Measurements from ENCODE around the gene MMD2.

Gene MMD2

GRCh38 chr7:4871056-4871680 is 87.8 kb downstream of the MMD2 start:
- DNase-seq (ENCODE audit: low read depth, low spot score), result no peak

- DNase-seq (ENCODE audit: low read depth, low spot score), result no peak
Observed at GRCh38 chr7:4868493-4868892, 90.5 kb downstream of the MMD2 start.

GRCh38 chr7:4866528-4867496 is 92.2 kb downstream of the MMD2 start:
- no peak for DNase-seq (ENCODE audit: low read depth, low spot score)

- no peak for DNase-seq (ENCODE audit: low read depth, low spot score)
Observed at GRCh38 chr7:4862156-4862555, 96.8 kb downstream of the MMD2 start.

- peak; percentile 66 for DNase-seq (ENCODE audit: low read depth, low spot score)
Observed at GRCh38 chr7:4861673-4862072, 97.3 kb downstream of the MMD2 start, which contains the start of gene PAPOLB. Gene PAPOLB, minus strand, starts transcription at chr7:4862030. Its CDS starts 220 bp downstream, at chr7:4861810.

- no peak for DNase-seq (ENCODE audit: low read depth, low spot score)
Observed at GRCh38 chr7:4861227-4861626, 97.8 kb downstream of the MMD2 start.

GRCh38 chr7:4857189-4857588 is 101.8 kb downstream of the MMD2 start:
- DNase-seq (ENCODE audit: low read depth, low spot score), result no peak

- no peak for DNase-seq (ENCODE audit: low read depth, low spot score)
Observed at GRCh38 chr7:4856336-4857057, 102.5 kb downstream of the MMD2 start.

Data from ELF-1 (cell line).